HEK293 (cell line): Measurements from ENCODE around the gene TBC1D13.

Source experiments
- CTCF ChIA-PET: fragments of 350-600 bp; formaldehyde crosslinking; extraction: SDS; loops from one replicate; lab custom pipeline; 2021; ENCODE audit warnings: antibody characterized with exemption; lab: Yijun Ruan, JAX
- POLR2A ChIA-PET: fragments of 300-600 bp; formaldehyde crosslinking; extraction: SDS; loops from one replicate; lab custom pipeline; 2020; ENCODE audit warnings: antibody characterized with exemption, inconsistent platforms; lab: Yijun Ruan, JAX
- H3K27ac ChIP-seq: fragments of 200-500 bp; sonication (Bioruptor generic); 2 replicates; pipeline ENCODE4 v1.5.1; 2014; ENCODE audit warnings: low read depth, low read length, control low read depth, inconsistent platforms; ENCODE audit errors: extremely low read depth
- H3K36me3 ChIP-seq, 2 experiments: fragments of 200-500 bp in 1 of 2; sonication (Bioruptor generic) in 1 of 2; 1 replicate in 1 of 2; 2 replicates in 1 of 2; pipeline ENCODE4 v1.5.1; 2014 to 2017; ENCODE audit warnings: inconsistent platforms in 2 of 2, low read length in 2 of 2; ENCODE audit not compliant: control insufficient read depth in 2 of 2, insufficient read depth in 1 of 2
- H3K4me1 ChIP-seq: fragments of 200-500 bp; sonication (Bioruptor generic); 2 replicates; pipeline ENCODE4 v1.5.1; 2014; ENCODE audit warnings: mild to moderate bottlenecking, low read length, inconsistent platforms; ENCODE audit not compliant: control insufficient read depth, insufficient read depth
- H3K4me3 ChIP-seq: 2 replicates; pipeline ENCODE4 v1.5.1; 2011; ENCODE audit warnings: low read depth, mild to moderate bottlenecking, control low read depth, low read length, moderate library complexity
- H3K9me3 ChIP-seq: fragments of 200-500 bp; sonication (Bioruptor generic); 2 replicates; pipeline ENCODE4 v1.5.1; 2014; ENCODE audit warnings: low read depth, low read length, inconsistent platforms; ENCODE audit not compliant: control insufficient read depth, insufficient read depth
- GFI1B ChIP-seq: fragments of 450-650 bp; formaldehyde crosslinking; IDR thresholded peaks from 2 replicates; pipeline ENCODE4 v1.5.1; 2016; ENCODE audit warnings: missing biosample characterization, missing genetic modification characterization
- GLIS1 ChIP-seq: fragments of 450-650 bp; formaldehyde crosslinking; IDR thresholded peaks from 2 replicates; pipeline ENCODE4 v1.5.1; 2016; ENCODE audit warnings: missing biosample characterization, missing genetic modification characterization
- IKZF3 ChIP-seq: fragments of 450-650 bp; IDR thresholded peaks from 2 replicates; pipeline ENCODE4 v1.5.0; 2018; ENCODE audit warnings: missing biosample characterization, mild to moderate bottlenecking, missing genetic modification characterization, moderate library complexity
- SCRT1 ChIP-seq: fragments of 450-650 bp; formaldehyde crosslinking; IDR thresholded peaks from 2 replicates; pipeline ENCODE4 v1.5.1; 2016; ENCODE audit warnings: missing biosample characterization, missing genetic modification characterization, borderline replicate concordance
- SP2 ChIP-seq: fragments of 450-650 bp; formaldehyde crosslinking; IDR thresholded peaks from 2 replicates; pipeline ENCODE4 v1.5.1; 2016; ENCODE audit warnings: missing biosample characterization, missing genetic modification characterization
- ZBTB10 ChIP-seq: fragments of 450-650 bp; formaldehyde crosslinking; IDR thresholded peaks from 2 replicates; pipeline ENCODE4 v1.5.1; 2016; ENCODE audit warnings: missing biosample characterization, missing genetic modification characterization
- ZBTB21 ChIP-seq: fragments of 450-650 bp; formaldehyde crosslinking; IDR thresholded peaks from 2 replicates; pipeline ENCODE4 v1.5.1; 2017; ENCODE audit warnings: missing biosample characterization, missing genetic modification characterization
- ZBTB8A ChIP-seq: fragments of 450-650 bp; formaldehyde crosslinking; IDR thresholded peaks from 2 replicates; pipeline ENCODE4 v1.5.1; 2016; ENCODE audit warnings: missing biosample characterization, missing genetic modification characterization
- ZFHX2 ChIP-seq: fragments of 450-650 bp; formaldehyde crosslinking; conservative IDR thresholded peaks from 2 replicates; pipeline ENCODE4 v1.5.1; 2016; ENCODE audit warnings: missing biosample characterization, missing genetic modification characterization
- ZNF202 ChIP-seq: fragments of 450-650 bp; formaldehyde crosslinking; IDR thresholded peaks from 2 replicates; pipeline ENCODE4 v1.5.1; 2016; ENCODE audit warnings: missing biosample characterization, missing genetic modification characterization, borderline replicate concordance
- ZNF214 ChIP-seq: fragments of 450-650 bp; formaldehyde crosslinking; IDR thresholded peaks from 2 replicates; pipeline ENCODE4 v1.5.1; 2017; ENCODE audit warnings: missing biosample characterization, mild to moderate bottlenecking, missing genetic modification characterization, borderline replicate concordance
- ZNF223 ChIP-seq: fragments of 450-650 bp; formaldehyde crosslinking; IDR thresholded peaks from 2 replicates; pipeline ENCODE4 v1.5.1; 2016; ENCODE audit warnings: missing biosample characterization, missing genetic modification characterization
- ZNF266 ChIP-seq: fragments of 450-650 bp; formaldehyde crosslinking; IDR thresholded peaks from 2 replicates; pipeline ENCODE4 v1.5.1; 2016; ENCODE audit warnings: missing biosample characterization, missing genetic modification characterization, low read depth
- ZNF48 ChIP-seq: fragments of 450-650 bp; formaldehyde crosslinking; IDR thresholded peaks from 2 replicates; pipeline ENCODE4 v1.5.1; 2016; ENCODE audit warnings: missing biosample characterization, missing genetic modification characterization
- ZNF529 ChIP-seq: fragments of 450-650 bp; formaldehyde crosslinking; IDR thresholded peaks from 2 replicates; pipeline ENCODE4 v1.5.1; 2017; ENCODE audit warnings: missing genetic modification characterization, missing biosample characterization; ENCODE audit not compliant: insufficient replicate concordance
- ZNF544 ChIP-seq: fragments of 450-650 bp; formaldehyde crosslinking; IDR thresholded peaks from 2 replicates; pipeline ENCODE4 v1.5.0; 2017; ENCODE audit warnings: missing biosample characterization, missing genetic modification characterization
- ZNF555 ChIP-seq: fragments of 450-650 bp; formaldehyde crosslinking; conservative IDR thresholded peaks from 2 replicates; pipeline ENCODE4 v1.5.1; 2017; ENCODE audit warnings: missing biosample characterization, mild to moderate bottlenecking, missing genetic modification characterization, inconsistent platforms
- ZNF571 ChIP-seq: fragments of 450-650 bp; formaldehyde crosslinking; IDR thresholded peaks from 2 replicates; pipeline ENCODE4 v1.5.0; 2017; ENCODE audit warnings: missing biosample characterization, missing genetic modification characterization
- ZNF596 ChIP-seq: fragments of 450-650 bp; IDR thresholded peaks from 2 replicates; pipeline ENCODE4 v1.5.0; 2018; ENCODE audit warnings: missing biosample characterization, mild to moderate bottlenecking, missing genetic modification characterization, moderate library complexity
- ZNF639 ChIP-seq: fragments of 450-650 bp; formaldehyde crosslinking; IDR thresholded peaks from 2 replicates; pipeline ENCODE4 v1.5.1; 2016; ENCODE audit warnings: missing biosample characterization, missing genetic modification characterization
- ZNF658 ChIP-seq: fragments of 450-650 bp; formaldehyde crosslinking; IDR thresholded peaks from 2 replicates; pipeline ENCODE4; 2016; ENCODE audit warnings: missing biosample characterization, missing genetic modification characterization
- ZNF677 ChIP-seq: fragments of 450-650 bp; IDR thresholded peaks from 2 replicates; pipeline ENCODE4 v1.5.0; 2018; ENCODE audit warnings: missing biosample characterization, mild to moderate bottlenecking, missing genetic modification characterization, moderate library complexity
- ZNF76 ChIP-seq: fragments of 450-650 bp; formaldehyde crosslinking; IDR thresholded peaks from 2 replicates; pipeline ENCODE4; 2016; ENCODE audit warnings: low read depth, missing biosample characterization, missing genetic modification characterization, borderline replicate concordance
- ZNF830 ChIP-seq: fragments of 450-650 bp; IDR thresholded peaks from 2 replicates; pipeline ENCODE4 v1.5.0; 2018; ENCODE audit warnings: missing biosample characterization, missing genetic modification characterization, low read depth, mild to moderate bottlenecking, moderate library complexity
- ZSCAN5A ChIP-seq: fragments of 450-650 bp; formaldehyde crosslinking; IDR thresholded peaks from 2 replicates; pipeline ENCODE4 v1.5.1; 2016; ENCODE audit warnings: missing biosample characterization, missing genetic modification characterization

Gene TBC1D13

GRCh38 chr9:128802482-128802881, 15.4 kb downstream of the TBC1D13 start:
- H3K9me3 ChIP-seq: no peaks in the 10 kb centered on the region
- H3K4me1 ChIP-seq: no peaks in the 10 kb centered on the region
- no peak overlapping the region for H3K4me3 ChIP-seq
- H3K27ac ChIP-seq: no peak overlapping the region
- ChIA-PET CTCF (interaction anchor here (0.5 to 0.6 kb wide), 2 partner anchors 9 to 557 kb away, joined by 3 read pairs; no protein-coding TSS in a partner anchor), POLR2A (interaction anchor here (0.6 to 0.7 kb wide), 2 partner anchors 16 to 412 kb away, joined by 3 read pairs; no protein-coding TSS in a partner anchor)
- no peak for TF ChIP-seq ZNF639 (tag by site-specific recombination)
- no peak for TF ChIP-seq SP2
- no peak for TF ChIP-seq ZNF830
- no peak for TF ChIP-seq ZNF555 (tag by site-specific recombination)
- no peak for TF ChIP-seq ZNF529 (tag by site-specific recombination)
- no peak for TF ChIP-seq ZNF266 (tag by site-specific recombination)
- TF ChIP-seq ZBTB21 (tag by site-specific recombination): no peak
- no peak for TF ChIP-seq GLIS1 (tag by site-specific recombination)
- no peak for TF ChIP-seq IKZF3
- no peak for TF ChIP-seq SCRT1 (tag by site-specific recombination)
- no peak for TF ChIP-seq ZNF214
- peaks cover 8 to 82% of the 10 kb centered on the region in 2 experiments; a peak in 2 of 3 replicates for H3K36me3 ChIP-seq

- POLR2A ChIA-PET: interaction anchor here (0.6 to 1.7 kb wide), 2 partner anchors 13 to 67 kb away, joined by 4 read pairs; partner anchors contain the start of gene ENDOG
- CTCF ChIA-PET: no interaction called here
- TF ChIP-seq ZNF596 (tag by site-specific recombination) (no peak), ZBTB8A (tag by site-specific recombination) (no peak), ZNF571 (no peak), GFI1B (tag by site-specific recombination) (no peak), ZNF202 (no peak), ZNF76 (tag by site-specific recombination) (no peak), ZNF677 (tag by site-specific recombination) (no peak), ZNF223 (tag by site-specific recombination) (no peak), ZNF48 (tag by site-specific recombination) (no peak), ZBTB10 (tag by site-specific recombination) (no peak), ZNF544 (tag by site-specific recombination) (no peak), ZSCAN5A (tag by site-specific recombination) (no peak), ZNF658 (tag by site-specific recombination) (no peak), ZFHX2 (no peak)
Observed at GRCh38 chr9:128805661-128806060, 18.6 kb downstream of the TBC1D13 start.

More at GRCh38 chr9:128805661-128806060, 18.6 kb downstream of the TBC1D13 start:
- H3K36me3 ChIP-seq: peaks cover 4 to 74% of the 10 kb centered on the region in 2 experiments; a peak in 2 of 3 replicates
- no peaks in the 10 kb centered on the region for H3K9me3 ChIP-seq
- no peaks in the 10 kb centered on the region for H3K4me1 ChIP-seq
- H3K4me3 ChIP-seq: no peak overlapping the region
- no peak overlapping the region for H3K27ac ChIP-seq
